Sigmoid colon (tissue), 7 donors: ENCODE results near the gene UBE3B. TPM values are rescaled to one million over a fixed set of nuclear protein-coding genes. Genes with fewer than 3 reads are reported as not detected.

Experiments used
- DNase-seq: peaks from one replicate; pipeline ENCODE4 v3.0.0-alpha.2; 2019
- H3K27ac ChIP-seq, 4 donors: fragments of 200-600 bp; sonication (generic); one replicate each; pipeline ENCODE4 v1.5.1; 2016 to 2019; ENCODE audit warnings: mild to moderate bottlenecking in 1 of 4
- H3K27me3 ChIP-seq, 3 donors: fragments of 200-600 bp; sonication (generic); one replicate each; pipeline ENCODE4 v1.5.1; 2019; ENCODE audit warnings: mild to moderate bottlenecking in 1 of 3
- H3K36me3 ChIP-seq, 4 donors: fragments of 200-600 bp; sonication (generic); one replicate each; pipeline ENCODE4 v1.5.1; 2016 to 2019
- H3K4me1 ChIP-seq, 4 donors: fragments of 200-600 bp; sonication (generic); one replicate each; pipeline ENCODE4 v1.5.1; 2017 to 2019
- H3K4me3 ChIP-seq, 4 donors: fragments of 200-600 bp; sonication (generic); one replicate each; pipeline ENCODE4 v1.5.1; 2017 to 2019; ENCODE audit warnings: mild to moderate bottlenecking in 2 of 4, moderate library complexity in 1 of 4
- H3K9me3 ChIP-seq, 4 donors: fragments of 200-600 bp in 3 of 4; sonication (generic) in 3 of 4; one replicate each; pipeline versions ENCODE4 v1.5.1 to v1.6.1; 2013 to 2019
- EP300 ChIP-seq, 4 donors: sonication (generic); formaldehyde crosslinking; IDR thresholded peaks; one replicate each; pipeline ENCODE4 v1.6.1; 2017; ENCODE audit warnings: antibody characterized with exemption in 4 of 4
- POLR2A ChIP-seq, 2 donors: fragments of 450-650 bp; IDR thresholded peaks; one replicate each; pipeline ENCODE4 v1.6.1; 2016; ENCODE audit warnings: antibody characterized with exemption in 2 of 2, mild to moderate bottlenecking in 2 of 2, moderate library complexity in 2 of 2
- POLR2AphosphoS5 ChIP-seq, 4 donors: sonication (generic); formaldehyde crosslinking; IDR thresholded peaks; one replicate each; pipeline ENCODE4 v1.6.1; 2017; ENCODE audit warnings: antibody characterized with exemption in 4 of 4
- WGBS, 2 donors: extraction: QIAGEN DNeasy Blood & Tissue Kit; methylation state at CpG; one replicate each; pipeline ENCODE4 v1.1.7; 2013; 5-methylcytosine and 5-hydroxymethylcytosine counted together
- intact Hi-C: fragments of 100-400 bp; cut with DNase I; formaldehyde crosslinking; loops from one replicate; pipeline ENCODE4 v1.15.1; 2023
- polyA plus RNA-seq, 3 donors: library from polyadenylated mRNA; stranded (reverse); fragments of 200-250 nt; gene quantifications; one replicate each; pipeline ENCODE4 v1.2.3, GENCODE V29; 2013
- total RNA-seq, 4 donors: library from RNA; depleted of rRNA; stranded (reverse); fragments of >200 nt; gene quantifications; one replicate each; pipeline ENCODE4 v1.1.0, GENCODE V29; 2016
- TF ChIP-seq, protein P1 (sequence below), 4 experiments: fragments of 450-650 bp in 3 of 4; fragments of 200-600 bp in 1 of 4; IDR thresholded peaks; one replicate each; pipeline ENCODE4 v1.5.1; 2016 to 2019; ENCODE audit warnings: antibody characterized with exemption in 4 of 4, mild to moderate bottlenecking in 3 of 4, moderate library complexity in 2 of 4
- donor health status: healthy with polysubstance abuse.
- donor health status: Bipolar disorder and iron deficiency.
- donor health status: healthy.

Gene UBE3B
- total and polyA plus RNA-seq, 7 donors = 15.3 to 67.7 (median 48.4) TPM

DNA sequence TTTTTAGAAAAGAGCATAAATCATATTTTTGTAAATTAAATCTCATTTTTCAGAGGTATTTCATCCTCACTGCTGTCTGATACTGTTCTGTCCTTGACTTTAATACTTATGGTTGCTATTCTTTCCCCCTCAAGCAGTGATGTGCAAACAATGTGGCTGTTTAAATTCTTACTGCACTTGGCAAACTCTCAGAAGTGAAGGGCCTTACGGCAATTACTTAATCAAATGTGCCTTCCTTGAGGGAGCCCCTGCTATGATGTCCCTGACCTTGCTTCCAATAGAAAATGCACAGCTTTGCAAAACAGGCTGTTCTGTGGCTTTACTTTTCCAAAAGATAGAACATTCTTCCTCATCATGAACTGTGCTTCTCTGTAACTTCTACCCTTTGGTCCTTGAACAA lies 35.2 kb downstream of the UBE3B start:
- Histone ChIP-seq H3K27ac (no peak overlapping the region), H3K4me1 (no peaks in the 10 kb centered on the region), H3K36me3 (peaks cover 50 to 95% (median 68%) of the 10 kb centered on the region in 4 donors), H3K4me3 (no peak overlapping the region), H3K9me3 (no peaks in the 10 kb centered on the region), H3K27me3 (no peaks in the 10 kb centered on the region)
- 81 to 86% methylated on average over 1 of the region's 1 CpG for WGBS, 2 donors
- DNase-seq = no peak
- intact Hi-C loops = no loop called here
- TF ChIP-seq POLR2A (IDR thresholded peaks at IDR 0.05) (no peak), EP300 (IDR thresholded peaks at IDR 0.05) (no peak), POLR2AphosphoS5 (IDR thresholded peaks at IDR 0.05) (no peak)
- TF ChIP-seq, protein P1, sequence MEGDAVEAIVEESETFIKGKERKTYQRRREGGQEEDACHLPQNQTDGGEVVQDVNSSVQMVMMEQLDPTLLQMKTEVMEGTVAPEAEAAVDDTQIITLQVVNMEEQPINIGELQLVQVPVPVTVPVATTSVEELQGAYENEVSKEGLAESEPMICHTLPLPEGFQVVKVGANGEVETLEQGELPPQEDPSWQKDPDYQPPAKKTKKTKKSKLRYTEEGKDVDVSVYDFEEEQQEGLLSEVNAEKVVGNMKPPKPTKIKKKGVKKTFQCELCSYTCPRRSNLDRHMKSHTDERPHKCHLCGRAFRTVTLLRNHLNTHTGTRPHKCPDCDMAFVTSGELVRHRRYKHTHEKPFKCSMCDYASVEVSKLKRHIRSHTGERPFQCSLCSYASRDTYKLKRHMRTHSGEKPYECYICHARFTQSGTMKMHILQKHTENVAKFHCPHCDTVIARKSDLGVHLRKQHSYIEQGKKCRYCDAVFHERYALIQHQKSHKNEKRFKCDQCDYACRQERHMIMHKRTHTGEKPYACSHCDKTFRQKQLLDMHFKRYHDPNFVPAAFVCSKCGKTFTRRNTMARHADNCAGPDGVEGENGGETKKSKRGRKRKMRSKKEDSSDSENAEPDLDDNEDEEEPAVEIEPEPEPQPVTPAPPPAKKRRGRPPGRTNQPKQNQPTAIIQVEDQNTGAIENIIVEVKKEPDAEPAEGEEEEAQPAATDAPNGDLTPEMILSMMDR (IDR thresholded peaks at IDR 0.05) = no peak

DNA sequence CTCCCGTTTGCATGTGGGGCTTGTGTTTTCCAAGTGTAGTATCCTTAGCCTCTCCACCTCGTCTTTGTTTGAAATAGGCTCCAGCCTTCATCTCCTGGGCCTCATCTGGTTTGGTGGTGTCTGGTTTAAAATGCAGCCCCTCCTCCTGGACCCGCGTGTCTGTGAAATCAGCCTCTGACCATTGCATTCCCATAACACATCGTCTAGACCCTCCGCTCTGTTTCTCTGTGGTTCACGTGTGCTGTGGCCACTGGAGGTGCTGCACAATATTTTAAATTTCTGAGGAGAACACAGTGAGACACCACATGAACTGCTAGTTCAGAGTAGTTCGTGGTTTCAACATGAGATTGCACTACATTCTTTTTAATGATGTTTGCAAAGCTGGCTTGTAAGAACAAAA lies 35.6 kb downstream of the UBE3B start:
- no peaks in the 10 kb centered on the region for H3K27me3 ChIP-seq
- DNase-seq = no peak
- H3K9me3 ChIP-seq = no peaks in the 10 kb centered on the region
- H3K36me3 ChIP-seq = peaks cover 49 to 95% (median 69%) of the 10 kb centered on the region in 4 donors
- TF ChIP-seq EP300 (IDR thresholded peaks at IDR 0.05) (no peak), POLR2A (IDR thresholded peaks at IDR 0.05) (no peak)
- TF ChIP-seq, protein P1 (IDR thresholded peaks at IDR 0.05) = no peak
- intact Hi-C loops = no loop called here
- H3K4me1 ChIP-seq = no peaks in the 10 kb centered on the region
- H3K4me3 ChIP-seq = no peak overlapping the region
- no peak overlapping the region for H3K27ac ChIP-seq
- 79 to 83% methylated on average over 8 of the region's 8 CpGs for whole genome bisulfite sequencing, 2 donors

DNA sequence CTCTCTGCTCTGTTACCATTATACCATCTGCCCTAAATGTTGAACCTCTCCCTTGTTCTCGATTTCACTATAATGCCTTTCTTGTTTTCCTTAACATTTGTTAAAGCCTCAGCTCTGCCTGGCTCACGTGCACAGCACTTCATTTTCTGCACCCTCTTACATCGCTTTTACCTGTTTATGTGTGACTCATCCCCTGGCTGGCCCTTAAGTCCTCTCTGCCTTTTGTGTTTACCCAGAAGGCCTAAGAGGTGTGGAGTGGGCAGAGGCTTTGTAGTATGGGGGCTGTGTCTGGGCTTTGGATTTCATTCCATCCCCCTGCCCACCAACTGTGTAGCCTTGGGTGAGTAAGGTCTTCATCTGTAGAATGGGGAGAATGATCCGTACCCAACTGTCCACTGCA lies 36.5 kb downstream of the UBE3B start:
- Histone ChIP-seq H3K27ac (no peak overlapping the region), H3K4me3 (no peak overlapping the region), H3K27me3 (no peaks in the 10 kb centered on the region), H3K36me3 (peaks cover 42 to 90% (median 68%) of the 10 kb centered on the region in 4 donors), H3K9me3 (no peaks in the 10 kb centered on the region), H3K4me1 (no peaks in the 10 kb centered on the region)
- DNase-seq = no peak
- intact Hi-C loops = no loop called here
- TF ChIP-seq, protein P1 (IDR thresholded peaks at IDR 0.05) = no peak
- no peak for TF ChIP-seq POLR2AphosphoS5 (IDR thresholded peaks at IDR 0.05)
- TF ChIP-seq POLR2A (IDR thresholded peaks at IDR 0.05) = no peak
- TF ChIP-seq EP300 (IDR thresholded peaks at IDR 0.05) = no peak
- 89 to 92% methylated on average over 4 of the region's 4 CpGs for WGBS, 2 donors

DNA sequence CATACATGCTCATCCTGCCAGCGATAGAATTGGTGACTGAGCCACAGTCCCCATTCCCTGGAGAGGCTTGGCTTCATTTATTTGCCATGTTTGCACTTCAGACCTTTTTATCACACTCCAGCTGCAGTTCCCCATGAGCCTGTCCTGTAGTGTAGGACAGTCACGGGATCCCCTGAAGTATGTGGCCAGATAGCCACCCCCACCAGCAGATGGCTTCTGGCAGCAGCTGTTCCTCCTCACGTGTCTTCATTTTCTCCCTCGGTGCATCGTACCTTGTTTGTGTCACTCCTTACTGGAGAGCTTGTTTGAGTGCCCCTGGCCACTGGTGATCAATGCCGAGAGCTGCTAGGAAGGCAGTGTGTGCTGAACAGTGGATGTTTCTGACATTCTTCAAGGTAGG lies 40.2 kb downstream of the UBE3B start:
- Histone ChIP-seq H3K9me3 (no peaks in the 10 kb centered on the region), H3K4me3 (no peak overlapping the region), H3K36me3 (peaks cover 23 to 90% (median 53%) of the 10 kb centered on the region in 4 donors), H3K4me1 (no peaks in the 10 kb centered on the region), H3K27ac (no peak overlapping the region), H3K27me3 (no peaks in the 10 kb centered on the region)
- intact Hi-C loops = loop anchor here (2.0 kb wide), 1 partner anchor 257 kb away; no protein-coding TSS in a partner anchor
- TF ChIP-seq POLR2A (IDR thresholded peaks at IDR 0.05) = no peak
- TF ChIP-seq, protein P1 (IDR thresholded peaks at IDR 0.05) = no peak
- no peak for TF ChIP-seq EP300 (IDR thresholded peaks at IDR 0.05)
- no peak for TF ChIP-seq POLR2AphosphoS5 (IDR thresholded peaks at IDR 0.05)
- 79 to 86% methylated on average over 6 of the region's 6 CpGs for WGBS, 2 donors
- no peak for DNase-seq
